IPS-11a (cell line): ENCODE data around the gene TRABD2B.

ENCODE experiments used
- H3K4me3 ChIP-seq: one replicate; pipeline ENCODE4 v1.5.1; 2013; ENCODE audit warnings: low read depth, low read length, control low read depth

Gene TRABD2B

GRCh38 chr1:47764461-47765046 is 232.6 kb downstream of the TRABD2B start:
- no peak overlapping the region for H3K4me3 ChIP-seq

DNA sequence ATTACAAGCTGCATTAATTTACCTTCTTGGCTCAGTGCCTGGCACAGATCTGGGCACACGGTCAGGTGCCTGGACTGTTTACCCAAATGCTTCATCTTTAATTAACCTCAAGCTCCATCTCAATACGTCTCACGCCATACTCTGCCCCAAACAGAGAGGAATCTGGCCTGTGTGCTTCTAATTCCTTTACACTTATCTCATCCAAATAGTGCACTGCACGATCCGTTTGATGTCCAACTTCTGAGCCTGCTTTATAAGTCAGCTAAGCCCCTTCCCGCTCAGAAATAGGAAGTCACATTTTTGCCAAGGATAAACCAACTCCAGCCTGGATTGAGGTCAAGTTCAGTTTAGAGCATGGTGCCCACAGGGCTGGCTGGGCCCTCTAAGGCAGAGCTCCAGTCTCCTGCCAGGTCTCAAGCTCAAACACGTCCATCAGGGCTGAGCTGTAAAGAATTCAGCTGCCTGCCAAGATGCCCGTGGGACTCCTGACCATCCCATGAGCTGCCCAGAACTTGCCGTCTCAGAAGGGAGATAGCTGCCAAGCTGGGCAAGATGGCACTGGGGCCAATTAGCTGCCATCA is 233.5 kb downstream of the TRABD2B start:
- no peak overlapping the region for H3K4me3 ChIP-seq

DNA sequence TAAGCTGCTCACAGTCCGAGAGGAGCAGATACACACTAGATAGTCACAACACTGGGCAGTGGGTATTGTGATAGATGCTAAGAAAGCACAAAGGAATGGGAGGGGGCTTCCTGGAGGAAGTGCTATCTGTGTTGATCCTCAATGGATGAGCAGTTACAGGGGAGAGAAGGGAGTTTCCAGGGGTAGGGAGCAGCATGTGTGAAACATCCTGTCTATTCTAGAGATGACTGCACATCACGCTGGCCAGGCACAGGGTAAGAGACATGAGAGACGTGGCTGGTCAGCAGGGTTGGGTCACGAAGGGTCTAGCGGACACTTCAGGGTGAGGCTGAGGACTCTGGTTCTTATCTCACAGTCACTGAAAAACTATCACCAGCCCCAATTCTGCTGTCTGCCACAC is 235.2 kb downstream of the TRABD2B start:
- H3K4me3 ChIP-seq: no peak overlapping the region

- no peak overlapping the region for H3K4me3 ChIP-seq
Measured at GRCh38 chr1:47761201-47761930, 235.8 kb downstream of the TRABD2B start.

GRCh38 chr1:47759936-47760629 is 237.1 kb downstream of the TRABD2B start:
- no peak overlapping the region for H3K4me3 ChIP-seq

DNA sequence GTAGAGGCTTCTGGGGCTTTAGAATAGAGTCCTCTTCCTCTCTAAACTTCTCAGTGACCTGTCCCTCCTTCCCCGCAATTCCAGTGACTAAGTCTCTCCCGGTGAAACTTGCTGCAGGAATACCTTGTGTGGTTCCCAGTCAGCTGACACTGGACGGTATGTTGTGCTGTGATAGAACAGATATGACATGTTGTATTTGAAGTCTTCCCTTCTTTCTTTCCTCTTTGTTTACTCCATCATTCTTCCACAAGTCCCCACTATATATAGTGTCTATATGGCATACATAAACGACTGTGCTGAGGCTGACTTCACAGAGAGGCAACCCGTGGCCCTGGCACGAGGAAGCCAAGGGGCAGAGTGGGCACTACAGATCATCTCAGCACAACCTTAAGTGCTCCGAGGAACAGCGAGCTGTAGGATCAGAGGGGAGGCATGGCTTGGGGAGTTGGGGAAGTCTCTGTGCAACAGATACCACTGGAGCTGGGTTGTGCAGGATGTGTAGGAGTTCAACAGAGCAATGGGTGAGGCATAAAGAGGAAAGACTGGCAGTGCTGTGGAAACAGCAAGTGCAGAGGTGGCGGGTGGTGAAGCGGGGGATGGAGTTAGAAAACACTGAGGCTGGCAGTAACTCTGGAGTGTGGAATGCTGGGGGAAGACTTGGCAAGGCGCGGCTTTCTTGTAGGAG is 237.8 kb downstream of the TRABD2B start:
- H3K4me3 ChIP-seq: no peak overlapping the region

GRCh38 chr1:47758341-47759250 is 238.6 kb downstream of the TRABD2B start:
- no peak overlapping the region for H3K4me3 ChIP-seq

DNA sequence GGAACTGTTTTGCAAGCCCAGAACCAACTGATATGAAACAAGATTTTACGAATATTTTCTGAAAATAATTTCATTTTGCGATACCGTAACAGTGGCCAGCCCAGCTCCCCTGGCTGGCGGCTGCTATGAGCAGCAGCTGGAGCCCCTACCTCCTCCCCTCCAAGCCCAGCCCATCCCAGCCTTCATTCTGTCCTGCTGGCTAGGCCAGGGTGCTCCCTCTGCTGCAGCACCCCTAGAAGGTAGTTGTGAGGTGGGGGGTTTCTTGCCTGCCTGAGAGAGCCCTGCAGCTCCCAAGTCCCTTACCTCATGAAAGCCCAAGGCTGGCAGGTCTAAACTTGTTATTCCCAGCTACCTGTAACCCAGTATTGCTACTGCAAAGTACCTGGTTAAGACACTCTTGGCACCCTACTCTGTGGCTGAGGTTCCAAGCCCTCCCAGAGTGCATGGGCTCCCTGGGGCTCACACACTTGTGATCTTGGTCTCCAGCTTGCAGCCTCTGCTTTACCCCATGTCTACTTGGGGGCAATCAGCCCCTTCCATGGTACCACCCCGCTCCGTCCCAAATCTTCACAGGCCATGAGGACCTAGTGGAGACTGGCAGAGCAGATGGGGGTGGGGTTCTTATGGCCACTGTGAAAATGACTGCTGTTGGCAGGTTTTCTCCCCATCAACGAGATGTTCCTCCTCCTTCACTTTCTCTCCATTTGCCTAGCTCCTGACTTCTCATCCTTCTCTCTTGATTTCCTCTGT is 239.8 kb downstream of the TRABD2B start:
- no peak overlapping the region for H3K4me3 ChIP-seq

- H3K4me3 ChIP-seq: no peak overlapping the region
Measured at GRCh38 chr1:47756411-47756810, 240.8 kb downstream of the TRABD2B start.

- no peak overlapping the region for H3K4me3 ChIP-seq
Measured at GRCh38 chr1:47756006-47756405, 241.2 kb downstream of the TRABD2B start.

DNA sequence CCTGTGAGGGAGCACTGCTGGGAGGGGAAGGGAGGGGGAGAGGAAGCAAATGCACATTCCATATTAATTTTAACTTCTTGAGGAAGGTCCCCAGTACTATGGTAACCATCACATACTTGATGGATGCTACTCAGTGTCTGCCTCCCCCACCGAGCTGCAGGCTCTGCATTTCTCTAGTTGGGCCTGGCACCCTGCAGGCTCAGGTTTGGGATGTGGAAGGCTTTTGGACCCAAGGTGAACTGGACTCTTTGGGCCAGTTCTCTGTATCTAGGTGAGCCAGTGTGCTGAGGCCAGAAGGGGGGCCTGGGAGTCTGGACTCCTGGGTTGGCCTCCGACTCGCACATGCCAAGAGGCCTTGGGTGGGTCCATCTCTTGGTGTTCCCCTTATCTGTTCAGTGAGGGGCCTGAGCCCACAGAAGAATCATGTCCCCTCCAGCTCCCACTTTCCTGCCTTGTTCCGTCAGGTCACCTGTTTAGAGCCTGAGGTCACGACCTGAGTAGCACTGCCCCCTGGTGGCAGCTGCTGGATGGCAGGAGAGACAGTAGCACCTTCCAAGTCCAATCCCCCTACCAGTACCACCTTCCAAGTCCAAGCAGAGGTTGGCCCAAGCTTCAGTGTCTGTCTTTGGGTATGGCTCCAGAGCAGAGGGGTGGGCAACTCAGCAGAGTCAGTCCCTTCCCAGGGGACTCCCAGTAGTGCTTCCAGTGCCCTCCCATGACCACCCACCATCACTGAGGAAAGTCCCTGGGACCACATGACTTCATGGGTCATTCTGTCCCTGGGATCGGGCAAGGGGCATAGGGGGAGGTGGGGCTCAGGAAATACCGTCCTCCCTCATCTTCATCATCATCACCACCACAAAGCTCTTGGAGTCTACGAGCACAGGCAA is 241.8 kb downstream of the TRABD2B start:
- no peak overlapping the region for H3K4me3 ChIP-seq

GRCh38 chr1:47754221-47754620 is 243.0 kb downstream of the TRABD2B start:
- no peak overlapping the region for H3K4me3 ChIP-seq

- no peak overlapping the region for H3K4me3 ChIP-seq
Measured at GRCh38 chr1:47753808-47754207, 243.4 kb downstream of the TRABD2B start.

DNA sequence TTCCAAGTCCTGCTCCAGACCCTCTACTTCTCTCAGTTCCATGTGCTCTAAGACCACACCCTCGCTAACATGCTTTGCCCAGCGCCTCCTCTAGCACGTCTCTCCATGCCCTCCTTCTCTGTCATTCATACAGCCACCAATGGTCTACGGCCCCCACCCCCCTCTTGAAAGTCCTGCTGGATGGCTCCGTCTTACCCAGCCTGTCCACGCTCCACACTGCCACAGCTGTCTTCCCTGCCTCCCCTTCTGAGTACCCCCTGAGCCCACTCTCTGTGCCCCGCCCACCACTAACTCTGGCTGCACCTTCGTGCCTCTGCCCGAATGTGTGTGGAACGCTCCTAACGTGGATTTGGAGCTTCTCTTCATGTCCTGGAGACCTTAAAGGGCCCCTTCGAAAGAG is 244.6 kb downstream of the TRABD2B start:
- no peak overlapping the region for H3K4me3 ChIP-seq

DNA sequence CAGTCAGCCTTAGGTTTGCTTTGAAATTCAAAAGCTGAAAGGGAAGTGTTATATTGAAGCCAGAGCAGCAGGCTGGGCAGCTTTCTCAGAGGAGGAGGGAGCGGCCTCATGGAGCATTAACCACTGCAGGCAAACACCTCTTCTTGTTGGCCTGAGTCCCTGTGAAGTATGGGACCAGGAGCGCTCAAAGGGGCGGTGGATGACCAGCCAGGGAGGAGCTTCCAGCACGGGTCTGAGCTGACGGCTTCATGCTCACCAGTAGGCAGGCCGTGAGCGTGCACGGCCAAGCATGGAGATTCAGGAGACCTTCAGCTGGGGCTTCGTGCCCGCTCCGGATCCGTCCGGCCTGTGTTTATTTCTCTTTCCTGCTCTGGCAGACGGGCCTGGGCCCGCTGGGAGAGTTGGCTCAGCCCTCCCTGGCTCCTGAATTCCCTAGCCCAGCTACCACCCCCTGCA is 245.2 kb downstream of the TRABD2B start:
- H3K4me3 ChIP-seq: no peak overlapping the region

DNA sequence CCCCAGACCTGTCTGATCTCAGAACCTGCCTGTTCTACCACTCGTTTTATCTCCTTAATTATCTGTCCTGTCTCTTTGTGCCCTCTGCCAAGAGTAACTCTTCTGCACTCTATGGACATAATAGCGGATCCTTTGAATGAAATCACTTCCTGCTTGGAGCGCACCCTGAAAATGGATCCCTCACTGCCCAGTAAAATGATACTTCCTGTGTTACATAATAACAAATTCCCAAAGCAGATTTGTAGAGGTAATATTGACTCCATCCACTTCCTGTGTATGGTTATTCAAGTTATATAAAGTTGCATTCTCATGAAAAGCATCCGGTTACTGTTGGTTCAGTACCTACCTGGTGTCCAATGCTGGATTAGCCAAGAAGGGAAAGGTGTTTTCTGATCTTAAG is 246.0 kb downstream of the TRABD2B start:
- no peak overlapping the region for H3K4me3 ChIP-seq

GRCh38 chr1:47745715-47746609 is 251.2 kb downstream of the TRABD2B start:
- H3K4me3 ChIP-seq: no peak overlapping the region
